Limb (tissue), 2 donors: ENCODE data around the gene EXOSC5.
"Not testable (repeated sequence)": the region's sequence is repeated elsewhere in the genome, so short reads cannot be mapped to it uniquely, and the experiment has no call there.

ENCODE experiments used
- DNase-seq, 2 donors: peaks; one replicate each; pipeline ENCODE4 v3.0.0-alpha.2; 2016; ENCODE audit errors: extremely low spot score in 2 of 2

Gene EXOSC5

GRCh38 chr19:41351339-41352245, 45.6 kb downstream of the EXOSC5 start:
- peak in 1 of 2 donors; percentile 62 for DNase-seq

GRCh38 chr19:41350735-41351338, 46.3 kb downstream of the EXOSC5 start:
- no peak for DNase-seq

DNA sequence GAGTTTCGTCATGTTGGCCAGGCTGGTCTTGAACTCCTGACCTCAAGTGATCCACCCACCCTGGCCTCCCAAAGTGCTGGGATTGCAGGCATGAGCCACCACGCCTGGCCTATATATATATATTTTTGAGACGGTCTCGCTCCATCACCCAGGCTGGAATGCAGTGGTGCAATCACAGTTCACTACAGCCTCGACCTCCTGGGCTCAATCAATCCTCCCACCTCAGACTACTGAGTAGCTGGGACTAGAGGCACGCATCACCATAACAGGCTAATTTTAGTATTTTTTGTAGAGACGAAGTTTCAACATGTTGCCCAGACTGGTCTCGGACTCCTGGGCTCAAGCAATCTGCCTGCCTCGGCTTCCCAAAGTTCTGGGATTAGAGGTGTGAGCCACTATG, 50.2 kb downstream of the EXOSC5 start:
- not testable (repeated sequence) for DNase-seq

- DNase-seq, result no peak
Observed at GRCh38 chr19:41344162-41344561, 53.0 kb downstream of the EXOSC5 start.

GRCh38 chr19:41341669-41342490, 55.3 kb downstream of the EXOSC5 start:
- no peak for DNase-seq

GRCh38 chr19:41339936-41340335, 57.2 kb downstream of the EXOSC5 start:
- DNase-seq, result no peak
